ENCODE measurements around the gene HIP1.
"Not testable (repeated sequence)": the region's sequence is repeated elsewhere in the genome, so short reads cannot be mapped to it uniquely, and the experiment has no call there.

HIP1 gene

GRCh38 chr7:75509033-75509432 is 229.7 kb downstream of the HIP1 start:
- H3K4me3 ChIP-seq (ENCODE audit: low read depth, low read length), result not testable (repeated sequence)

GRCh38 chr7:75492020-75492419 is 246.7 kb downstream of the HIP1 start, which contains the start of gene SPDYE5:
TSS of gene SPDYE5 (plus strand) at chr7:75492320. CDS start at chr7:75494048, 1,728 bp downstream.
- not testable (repeated sequence) for H3K4me3 ChIP-seq (ENCODE audit: low read depth, low read length); DNase-seq (ENCODE audit: low read depth)

More at GRCh38 chr7:75509033-75509432, 229.7 kb downstream of the HIP1 start:
- DNase-seq (ENCODE audit: low read depth), result not testable (repeated sequence)

- peak within 1 kb of the TSS; percentile 72 for H3K4me3 ChIP-seq (ENCODE audit: low read depth, low read length)
- peak; percentile 78 for DNase-seq (ENCODE audit: low read depth)
Observed at GRCh38 chr7:75485979-75486643, 252.6 kb downstream of the HIP1 start, which contains the start of gene POM121C. TSS of gene POM121C (minus strand) at chr7:75486299. CDS start at chr7:75441496, 44,803 bp downstream.

GRCh38 chr7:75485355-75485978 is 253.3 kb downstream of the HIP1 start:
- H3K4me3 ChIP-seq (ENCODE audit: low read depth, low read length), result peak overlapping the region; percentile 72
- DNase-seq (ENCODE audit: low read depth), result not testable (repeated sequence)

Measured in GM12864 (cell line).